ENCODE data around the gene RACGAP1. TPM values are rescaled to one million over a fixed set of nuclear protein-coding genes. Genes with fewer than 3 reads are reported as not detected.

Gene RACGAP1
- total RNA-seq, 2 donors from 2014 or later, result 121 to 150 TPM

GRCh38 chr12:49972641-49973360, 52.5 kb downstream of the RACGAP1 start, which contains the start of gene AQP6:
Gene AQP6, plus strand, starts transcription at chr12:49972947. Its CDS starts 227 bp downstream, at chr12:49973174.
- Mint-ChIP-seq H3K27me3 (ENCODE audit: low read depth) (no peaks in the 10 kb centered on the region), H3K9me3 (no peaks in the 10 kb centered on the region), H3K27ac (no peak within 1 kb of the TSS), H3K4me1 (ENCODE audit: low read depth) (no peaks in the 10 kb centered on the region), H3K36me3 (ENCODE audit: insufficient read depth in 2 of 2) (no peaks in the 10 kb centered on the region), H3K4me3 (no peak within 1 kb of the TSS)
- DNase-seq, result no peak
- ATAC-seq (replicated peaks in 1 of 2), result no peak

GRCh38 chr12:49972129-49972528, 53.2 kb downstream of the RACGAP1 start:
- no peaks in the 10 kb centered on the region for H3K27me3 Mint-ChIP-seq (ENCODE audit: low read depth)
- H3K36me3 Mint-ChIP-seq (ENCODE audit: insufficient read depth in 2 of 2), result no peaks in the 10 kb centered on the region
- H3K4me3 Mint-ChIP-seq, result no peak overlapping the region
- H3K9me3 Mint-ChIP-seq, result no peaks in the 10 kb centered on the region
- ATAC-seq (replicated peaks in 1 of 2) (no peak), DNase-seq (no peak)
- peaks cover 2% of the 10 kb centered on the region for H3K4me1 Mint-ChIP-seq (ENCODE audit: low read depth)
- H3K27ac Mint-ChIP-seq, result no peak overlapping the region

- Mint-ChIP-seq H3K27ac (no peak overlapping the region), H3K4me3 (no peak overlapping the region)
- DNase-seq, result no peak
Observed at GRCh38 chr12:49971141-49971540, 54.2 kb downstream of the RACGAP1 start.

GRCh38 chr12:49970658-49971057, 54.6 kb downstream of the RACGAP1 start:
- H3K27ac Mint-ChIP-seq, result no peak overlapping the region
- H3K4me3 Mint-ChIP-seq, result no peak overlapping the region
- ATAC-seq (replicated peaks in 1 of 2), result no peak
- peaks cover 9% of the 10 kb centered on the region for H3K27me3 Mint-ChIP-seq (ENCODE audit: low read depth)
- no peaks in the 10 kb centered on the region for H3K9me3 Mint-ChIP-seq
- H3K36me3 Mint-ChIP-seq (ENCODE audit: insufficient read depth in 2 of 2), result no peaks in the 10 kb centered on the region
- no peak for DNase-seq
- peaks cover 6% of the 10 kb centered on the region for H3K4me1 Mint-ChIP-seq (ENCODE audit: low read depth)

More at GRCh38 chr12:49971141-49971540, 54.2 kb downstream of the RACGAP1 start:
- H3K36me3 Mint-ChIP-seq (ENCODE audit: insufficient read depth in 2 of 2), result no peaks in the 10 kb centered on the region
- H3K9me3 Mint-ChIP-seq, result no peaks in the 10 kb centered on the region
- peaks cover 4% of the 10 kb centered on the region for H3K27me3 Mint-ChIP-seq (ENCODE audit: low read depth)
- ATAC-seq (replicated peaks in 1 of 2), result no peak
- peaks cover 6% of the 10 kb centered on the region for H3K4me1 Mint-ChIP-seq (ENCODE audit: low read depth)

GRCh38 chr12:49969651-49970429, 55.5 kb downstream of the RACGAP1 start:
- Mint-ChIP-seq H3K9me3 (no peaks in the 10 kb centered on the region), H3K27me3 (ENCODE audit: low read depth) (peaks cover 14% of the 10 kb centered on the region), H3K36me3 (ENCODE audit: insufficient read depth in 2 of 2) (no peaks in the 10 kb centered on the region), H3K4me1 (ENCODE audit: low read depth) (peaks cover 6% of the 10 kb centered on the region), H3K27ac (no peak overlapping the region), H3K4me3 (no peak overlapping the region)
- ATAC-seq (replicated peaks in 1 of 2), result no peak
- no peak for DNase-seq

- H3K27ac Mint-ChIP-seq, result no peak overlapping the region
- H3K4me3 Mint-ChIP-seq, result no peak overlapping the region
- ATAC-seq (replicated peaks in 1 of 2) (no peak), DNase-seq (no peak)
- no peaks in the 10 kb centered on the region for H3K9me3 Mint-ChIP-seq
- peaks cover 6% of the 10 kb centered on the region for H3K4me1 Mint-ChIP-seq (ENCODE audit: low read depth)
- peaks cover 22% of the 10 kb centered on the region for H3K27me3 Mint-ChIP-seq (ENCODE audit: low read depth)
- H3K36me3 Mint-ChIP-seq (ENCODE audit: insufficient read depth in 2 of 2), result no peaks in the 10 kb centered on the region
Observed at GRCh38 chr12:49969027-49969426, 56.3 kb downstream of the RACGAP1 start.

- H3K4me3 Mint-ChIP-seq, result no peak overlapping the region
- no peaks in the 10 kb centered on the region for H3K36me3 Mint-ChIP-seq (ENCODE audit: insufficient read depth in 2 of 2)
- no peak for DNase-seq
- H3K9me3 Mint-ChIP-seq, result no peaks in the 10 kb centered on the region
- peaks cover 27% of the 10 kb centered on the region for H3K27me3 Mint-ChIP-seq (ENCODE audit: low read depth)
- no peak for ATAC-seq (replicated peaks in 1 of 2)
- no peak overlapping the region for H3K27ac Mint-ChIP-seq
- H3K4me1 Mint-ChIP-seq (ENCODE audit: low read depth), result peaks cover 6% of the 10 kb centered on the region
Observed at GRCh38 chr12:49968471-49968870, 56.8 kb downstream of the RACGAP1 start.

GRCh38 chr12:49967777-49968250, 57.5 kb downstream of the RACGAP1 start:
- no peaks in the 10 kb centered on the region for H3K9me3 Mint-ChIP-seq
- peaks cover 34% of the 10 kb centered on the region for H3K27me3 Mint-ChIP-seq (ENCODE audit: low read depth)
- peak overlapping the region; percentile 76 to 78 for H3K4me3 Mint-ChIP-seq
- H3K4me1 Mint-ChIP-seq (ENCODE audit: low read depth), result peaks cover 6% of the 10 kb centered on the region
- ATAC-seq (replicated peaks in 1 of 2) (no peak), DNase-seq (no peak)
- H3K36me3 Mint-ChIP-seq (ENCODE audit: insufficient read depth in 2 of 2), result no peaks in the 10 kb centered on the region
- H3K27ac Mint-ChIP-seq, result no peak overlapping the region

- Mint-ChIP-seq H3K27me3 (ENCODE audit: low read depth) (peaks cover 40% of the 10 kb centered on the region), H3K36me3 (ENCODE audit: insufficient read depth in 2 of 2) (no peaks in the 10 kb centered on the region)
Observed at GRCh38 chr12:49967042-49967776, 58.1 kb downstream of the RACGAP1 start.

GRCh38 chr12:49966511-49967041, 58.7 kb downstream of the RACGAP1 start:
- DNase-seq (no peak), ATAC-seq (replicated peaks in 1 of 2) (peak in 1 of 2 donors; percentile 2)
- Mint-ChIP-seq H3K4me1 (ENCODE audit: low read depth) (peaks cover 6% of the 10 kb centered on the region), H3K27ac (no peak overlapping the region), H3K9me3 (no peaks in the 10 kb centered on the region), H3K27me3 (ENCODE audit: low read depth) (peaks cover 41% of the 10 kb centered on the region), H3K4me3 (peak overlapping the region in 1 of 2 donors; percentile 18), H3K36me3 (ENCODE audit: insufficient read depth in 2 of 2) (no peaks in the 10 kb centered on the region)

More at GRCh38 chr12:49967042-49967776, 58.1 kb downstream of the RACGAP1 start:
- Mint-ChIP-seq H3K4me1 (ENCODE audit: low read depth) (peaks cover 6% of the 10 kb centered on the region), H3K4me3 (peak overlapping the region; percentile 76 to 78), H3K9me3 (no peaks in the 10 kb centered on the region), H3K27ac (no peak overlapping the region)
- peak; percentile 93 to 96 for DNase-seq
- ATAC-seq (replicated peaks in 1 of 2), result peak; percentile 87 to 88

- Mint-ChIP-seq H3K9me3 (no peaks in the 10 kb centered on the region), H3K36me3 (ENCODE audit: insufficient read depth in 2 of 2) (no peaks in the 10 kb centered on the region), H3K27ac (no peak overlapping the region), H3K4me1 (ENCODE audit: low read depth) (peaks cover 6% of the 10 kb centered on the region), H3K4me3 (no peak overlapping the region), H3K27me3 (ENCODE audit: low read depth) (peaks cover 43% of the 10 kb centered on the region)
- DNase-seq (no peak), ATAC-seq (replicated peaks in 1 of 2) (no peak)
Observed at GRCh38 chr12:49965836-49966235, 59.5 kb downstream of the RACGAP1 start.

GRCh38 chr12:49964849-49965624, 60.3 kb downstream of the RACGAP1 start:
- peaks cover 4 to 5% of the 10 kb centered on the region in 2 donors for H3K36me3 Mint-ChIP-seq (ENCODE audit: insufficient read depth in 2 of 2)
- peaks cover 51% of the 10 kb centered on the region for H3K27me3 Mint-ChIP-seq (ENCODE audit: low read depth)
- H3K4me1 Mint-ChIP-seq (ENCODE audit: low read depth), result peaks cover 13% of the 10 kb centered on the region
- H3K27ac Mint-ChIP-seq, result no peak overlapping the region
- H3K4me3 Mint-ChIP-seq, result no peak overlapping the region
- DNase-seq (no peak), ATAC-seq (replicated peaks in 1 of 2) (no peak)
- H3K9me3 Mint-ChIP-seq, result no peaks in the 10 kb centered on the region

Measured in activated T-cell treated with anti-CD3 and anti-CD28 coated beads, Interleukin-2, amount 50 U/mL, for 72 hours (primary cell).